Duodenal mucosa (tissue), 2 donors: ENCODE results near the gene THOC5.

Source experiments
- H3K27ac ChIP-seq: one replicate; pipeline ENCODE4 v1.7.0; 2013; ENCODE audit warnings: low read depth, low read length
- H3K27me3 ChIP-seq, 2 donors: one replicate each; pipeline ENCODE4 v1.7.0; 2013; ENCODE audit warnings: low read length in 2 of 2, control low read depth in 1 of 2; ENCODE audit not compliant: insufficient read depth in 2 of 2, control insufficient read depth in 1 of 2
- H3K36me3 ChIP-seq, 2 donors: one replicate each; pipeline ENCODE4 v1.7.0; 2013; ENCODE audit warnings: low read length in 2 of 2, control low read depth in 1 of 2; ENCODE audit not compliant: insufficient read depth in 2 of 2, control insufficient read depth in 1 of 2
- H3K4me1 ChIP-seq, 2 donors: one replicate each; pipeline ENCODE4 v1.7.0; 2013; ENCODE audit warnings: low read length in 2 of 2, control low read depth in 1 of 2; ENCODE audit not compliant: insufficient read depth in 2 of 2, control insufficient read depth in 1 of 2
- H3K4me3 ChIP-seq, 2 donors: one replicate each; pipeline ENCODE4 v1.7.0; 2013; ENCODE audit warnings: low read length in 2 of 2, low read depth in 1 of 2
- H3K9ac ChIP-seq, 2 donors: one replicate each; pipeline ENCODE4 v1.7.0; 2013; ENCODE audit warnings: low read length in 2 of 2, low read depth in 1 of 2
- H3K9me3 ChIP-seq, 2 donors: one replicate each; pipeline ENCODE4 v1.7.0; 2013; ENCODE audit warnings: low read length in 2 of 2, control low read depth in 1 of 2; ENCODE audit not compliant: control insufficient read depth in 1 of 2

THOC5 gene

GRCh38 chr22:29458551-29458950, 95.0 kb downstream of the THOC5 start:
- Histone ChIP-seq H3K27me3 (no peaks in the 10 kb centered on the region), H3K9ac (no peak overlapping the region), H3K4me1 (no peaks in the 10 kb centered on the region), H3K4me3 (no peak overlapping the region), H3K36me3 (no peaks in the 10 kb centered on the region), H3K9me3 (no peaks in the 10 kb centered on the region), H3K27ac (no peak overlapping the region)

DNA sequence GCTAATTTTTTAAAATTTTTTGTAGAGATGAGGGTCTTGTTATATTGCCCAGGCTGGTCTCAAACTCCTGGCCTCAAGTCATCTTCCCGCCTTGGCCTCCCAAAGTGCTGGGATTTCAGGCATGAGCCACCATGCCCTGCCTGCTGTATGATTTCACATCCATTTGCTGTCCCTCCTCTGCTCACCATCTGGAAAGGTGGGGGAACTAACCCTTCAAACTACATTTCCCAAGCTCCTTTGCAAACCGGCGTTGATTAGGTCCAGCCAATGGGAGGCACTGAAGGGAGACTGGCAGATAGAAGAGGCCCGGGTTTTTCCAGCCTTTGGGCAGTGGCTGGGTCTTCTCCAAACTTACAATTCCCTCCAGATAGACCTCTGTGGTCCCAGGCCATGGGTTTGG, 95.8 kb downstream of the THOC5 start:
- Histone ChIP-seq H3K27me3 (no peaks in the 10 kb centered on the region), H3K27ac (no peak overlapping the region), H3K9me3 (no peaks in the 10 kb centered on the region), H3K4me3 (no peak overlapping the region), H3K9ac (no peak overlapping the region), H3K4me1 (no peaks in the 10 kb centered on the region), H3K36me3 (no peaks in the 10 kb centered on the region)

- no peaks in the 10 kb centered on the region for H3K27me3 ChIP-seq
- H3K27ac ChIP-seq = no peak overlapping the region
- H3K4me3 ChIP-seq = no peak overlapping the region
- no peaks in the 10 kb centered on the region for H3K9me3 ChIP-seq
- H3K9ac ChIP-seq = no peak overlapping the region
- H3K4me1 ChIP-seq = no peaks in the 10 kb centered on the region
- H3K36me3 ChIP-seq = no peaks in the 10 kb centered on the region
These were observed 97.3 kb downstream of the THOC5 start for GRCh38 chr22:29456211-29456671.
